Endothelial cell of hepatic sinusoid (primary cell): ENCODE data around the gene IPO8.

Experiments
- in situ Hi-C: cut with HindIII; loops from 2 replicates; pipeline ENCODE4 v1.10.0; 2017; ENCODE audit warnings: low sequenced_read_pairs

The IPO8 gene

GRCh38 chr12:30695199-30696102 is at the start of gene IPO8:
TSS of gene IPO8 (minus strand) at chr12:30695869. CDS start at chr12:30695647, 222 bp downstream.
- in situ Hi-C loops: no loop called here

DNA sequence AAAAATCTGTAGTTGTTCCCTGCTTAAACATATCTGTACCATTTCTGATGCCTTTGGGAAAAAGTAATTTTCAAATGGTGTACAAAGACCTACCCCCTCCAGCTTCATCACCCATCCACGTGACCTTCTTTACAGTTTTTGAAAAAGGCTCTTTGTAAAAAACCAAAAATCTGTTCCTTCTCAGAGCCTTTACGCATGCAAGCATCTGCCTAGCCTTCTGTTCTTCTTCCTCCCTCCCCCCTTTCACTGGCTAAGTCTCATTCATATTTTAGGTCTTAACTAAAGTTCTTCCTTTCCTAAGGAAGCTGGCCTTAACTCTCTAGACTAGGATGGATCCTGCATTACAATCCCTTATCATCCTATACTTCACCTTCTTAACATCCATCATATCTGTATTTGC is 48.7 kb upstream of the IPO8 start:
- in situ Hi-C loops: no loop called here

- in situ Hi-C loops: no loop called here
These were observed 44.6 kb upstream of the IPO8 start for GRCh38 chr12:30740274-30740673.

DNA sequence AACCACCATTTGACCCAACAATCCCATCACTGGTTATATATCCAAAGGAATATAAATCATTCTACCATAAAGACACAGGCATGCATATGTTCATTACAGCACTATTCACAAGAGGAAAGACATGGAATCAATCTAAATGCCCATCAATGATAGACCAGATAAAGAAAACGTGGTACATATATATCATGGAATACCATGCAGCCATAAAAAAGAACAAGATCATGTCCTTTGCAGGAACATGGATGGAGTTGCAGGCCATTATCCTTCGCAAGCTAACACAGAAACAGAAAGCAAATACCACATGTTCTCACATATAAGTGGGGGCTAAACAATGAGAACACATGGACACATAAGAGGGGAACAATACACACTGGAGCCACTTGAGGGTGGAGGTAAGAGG is 43.4 kb upstream of the IPO8 start:
- in situ Hi-C loops: no loop called here

DNA sequence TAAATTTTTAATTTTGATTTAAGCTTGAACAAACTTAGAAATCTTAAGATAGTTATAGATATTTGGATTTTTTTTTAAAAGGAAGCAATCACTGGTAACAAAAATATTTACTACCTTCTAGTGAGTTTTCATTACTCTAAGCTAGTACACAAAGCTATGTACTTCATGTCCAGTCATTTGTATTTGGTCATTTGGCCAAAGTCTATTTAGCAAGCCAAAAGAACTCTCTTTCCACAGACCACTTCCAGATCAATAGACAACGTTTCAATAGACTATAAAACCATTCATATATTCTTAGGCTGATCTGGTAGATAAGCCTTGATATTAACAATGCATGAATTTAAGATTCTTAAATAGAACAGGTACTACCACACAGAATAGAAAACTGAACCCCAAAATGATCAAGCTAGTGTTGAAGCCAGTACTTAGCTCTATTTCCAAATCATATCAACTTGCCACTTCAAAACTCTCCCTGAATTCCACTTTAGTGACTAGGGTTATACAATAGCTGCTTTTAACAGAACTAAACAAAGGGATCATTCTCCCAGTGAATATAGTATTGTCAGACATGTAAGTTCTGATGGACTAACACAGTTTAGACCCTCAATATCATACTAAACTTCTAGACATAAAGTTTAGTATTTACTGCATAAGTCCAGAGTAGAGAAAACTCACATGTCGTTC is 37.4 kb upstream of the IPO8 start:
- in situ Hi-C loops: no loop called here

DNA sequence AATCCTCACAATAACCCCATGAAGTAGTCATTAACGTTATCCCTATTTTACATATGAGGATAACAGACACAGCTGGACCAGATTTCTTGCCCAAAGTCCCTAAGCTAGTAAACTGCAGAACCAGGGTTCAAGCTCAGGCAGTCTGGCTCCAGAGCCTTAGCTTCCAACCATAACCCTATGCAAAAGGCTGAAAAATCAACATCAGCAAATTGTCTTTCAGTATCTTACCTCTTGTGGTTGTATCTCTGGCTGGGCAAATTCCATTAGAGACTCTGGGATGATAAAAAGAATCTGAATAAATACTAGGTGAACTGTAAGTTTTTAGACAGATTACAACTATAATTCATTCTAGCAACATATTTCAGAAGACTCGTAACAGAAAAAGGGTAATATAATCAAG is 34.3 kb upstream of the IPO8 start:
- in situ Hi-C loops: no loop called here

DNA sequence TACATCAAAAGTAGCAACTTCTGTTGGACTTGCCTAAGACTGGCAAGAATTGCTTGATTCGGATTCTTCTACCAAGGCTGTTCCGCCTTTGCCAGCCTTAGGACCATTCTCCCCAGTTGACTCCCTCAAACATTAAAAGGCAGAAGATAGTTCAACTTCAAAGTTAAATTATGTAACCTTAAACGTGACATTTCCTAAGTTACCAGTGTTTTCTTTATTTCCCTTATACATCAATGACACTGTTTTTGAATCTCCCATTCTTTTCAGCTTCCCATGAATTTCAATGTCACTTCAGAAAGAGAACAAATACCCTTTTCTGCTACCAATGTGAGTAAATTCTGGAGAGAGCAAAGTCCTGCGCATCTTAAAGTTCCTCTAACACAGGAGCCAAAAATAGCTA is 33.9 kb upstream of the IPO8 start:
- in situ Hi-C loops: no loop called here

DNA sequence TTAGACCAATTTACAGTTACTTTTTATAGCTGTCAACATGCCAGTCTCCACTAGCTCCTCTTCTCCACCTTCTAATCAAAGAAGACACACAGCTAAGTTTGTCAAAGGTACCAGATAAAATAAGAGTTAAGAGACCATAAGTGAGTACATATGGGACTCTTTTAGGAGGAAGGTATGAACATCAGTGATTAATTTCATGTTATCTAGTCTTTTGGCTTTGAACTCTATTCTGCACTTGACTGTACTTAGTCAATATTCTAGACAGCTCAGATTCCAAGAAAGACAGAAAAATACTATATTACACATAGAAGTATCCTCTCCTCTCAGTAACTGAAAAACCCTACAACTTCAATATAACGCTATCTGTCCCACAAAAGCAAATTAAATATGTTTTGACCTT is 31.0 kb upstream of the IPO8 start:
- in situ Hi-C loops: no loop called here

DNA sequence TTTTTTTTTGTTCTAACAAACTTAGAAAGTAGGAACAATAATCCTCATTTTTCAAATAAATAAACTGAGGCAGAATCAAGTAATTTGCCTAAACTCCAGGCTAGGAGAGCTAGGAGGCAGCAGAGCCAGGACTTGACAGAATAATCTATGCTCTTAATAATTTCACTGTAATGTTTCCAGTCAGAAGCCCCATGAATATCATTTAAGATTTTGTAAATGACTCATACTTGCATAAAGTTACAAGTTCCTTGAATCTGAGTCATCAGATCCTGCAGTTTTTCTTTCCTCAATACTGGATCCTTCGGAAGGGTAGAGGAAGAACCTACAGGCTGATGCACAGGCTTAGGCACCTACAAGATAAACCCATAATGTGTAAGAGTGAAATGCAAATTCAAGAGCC is 30.1 kb upstream of the IPO8 start:
- in situ Hi-C loops: no loop called here

- in situ Hi-C loops: no loop called here
These were observed 23.4 kb upstream of the IPO8 start for GRCh38 chr12:30719060-30719459.

DNA sequence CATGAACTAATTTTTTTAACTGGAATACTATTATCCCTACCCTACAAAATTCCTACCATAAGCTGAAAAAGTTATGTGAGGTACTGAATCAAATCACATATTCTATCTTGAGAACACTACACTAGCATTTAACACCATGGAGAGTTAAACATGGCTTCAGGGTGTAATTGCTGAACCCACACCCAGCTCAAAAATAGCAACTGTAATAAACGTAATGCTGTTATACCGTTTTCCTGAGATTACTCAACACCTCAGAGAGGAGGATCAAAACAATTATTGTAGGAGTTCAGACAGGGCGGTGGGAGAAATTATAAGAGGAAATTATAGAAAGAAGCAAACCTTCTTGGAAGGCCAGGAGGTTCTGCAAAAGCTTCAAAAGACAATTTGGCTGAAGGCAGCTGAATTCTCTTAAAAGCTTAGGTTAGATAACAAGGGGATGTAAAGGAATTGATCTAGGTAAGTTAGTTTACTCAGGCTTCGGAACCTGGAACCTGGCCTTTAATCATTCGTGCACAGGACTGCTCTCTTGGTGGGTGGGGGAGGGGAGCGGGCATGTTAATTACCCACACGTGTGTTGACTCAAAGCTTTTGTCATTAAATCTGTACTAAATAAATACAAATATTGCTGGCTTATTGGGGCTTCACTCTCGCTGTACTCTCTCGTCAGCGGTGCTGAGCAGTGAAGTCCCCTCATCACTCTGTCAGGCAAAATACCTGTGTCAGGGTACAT is 12.1 kb upstream of the IPO8 start:
- in situ Hi-C loops: no loop called here

DNA sequence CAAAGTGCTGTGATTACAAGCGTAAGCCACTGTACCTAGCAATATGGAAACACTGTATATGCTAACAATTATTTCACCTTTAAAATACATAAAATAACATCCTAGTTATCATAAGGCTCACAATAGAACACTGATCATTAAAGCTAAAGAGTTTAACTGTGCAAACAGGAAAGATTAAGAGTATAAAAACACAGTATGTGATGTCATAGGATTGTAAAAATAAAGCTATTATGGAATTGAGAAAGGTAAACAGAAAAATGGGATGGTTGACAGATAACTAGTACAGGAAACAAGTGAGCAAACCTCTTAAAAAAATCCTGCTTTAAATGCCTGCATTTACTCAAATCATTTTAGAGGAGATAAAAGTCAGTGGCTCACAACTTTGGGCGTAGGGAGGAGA is 10.8 kb upstream of the IPO8 start:
- in situ Hi-C loops: no loop called here

DNA sequence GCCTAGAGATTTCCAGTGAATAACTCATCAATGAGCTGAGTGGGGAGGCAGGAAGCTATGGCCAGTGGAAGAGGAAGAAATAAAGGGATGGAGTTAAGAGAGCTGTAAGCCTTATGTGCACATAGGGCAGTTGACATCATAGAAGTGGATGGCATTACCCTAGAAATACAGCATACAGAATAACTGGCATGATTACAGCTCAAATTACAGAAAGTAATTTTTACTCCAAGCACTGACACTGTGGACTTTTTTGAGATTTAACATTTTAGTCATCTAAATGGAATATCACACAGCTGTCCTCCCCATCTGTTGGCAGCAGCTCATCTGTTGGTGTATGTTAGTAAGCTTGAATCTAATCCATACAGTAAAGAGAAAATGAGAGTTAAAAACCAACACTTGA is 5.4 kb upstream of the IPO8 start:
- in situ Hi-C loops: no loop called here

- in situ Hi-C loops: no loop called here
These were observed 4.7 kb upstream of the IPO8 start for GRCh38 chr12:30700216-30700900.

DNA sequence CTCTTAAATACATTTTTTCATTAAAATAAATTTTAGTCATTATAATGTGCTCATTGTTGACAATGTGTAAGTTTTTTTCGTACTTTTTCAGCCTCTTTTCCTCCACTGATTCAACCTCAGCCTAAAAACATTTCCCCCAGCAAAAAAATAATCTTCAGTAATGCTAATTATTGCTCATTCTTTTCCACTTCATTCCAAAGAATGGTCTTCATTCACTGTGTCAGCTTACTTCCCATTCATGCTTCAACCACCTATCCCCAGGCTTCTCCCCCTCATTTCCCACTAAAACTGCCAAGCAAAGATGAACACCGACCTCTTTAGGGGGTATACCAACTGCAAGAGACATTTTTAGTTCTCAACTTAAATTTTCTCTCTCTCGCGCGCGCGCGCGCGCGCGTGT is 2.7 kb upstream of the IPO8 start:
- in situ Hi-C loops: no loop called here

DNA sequence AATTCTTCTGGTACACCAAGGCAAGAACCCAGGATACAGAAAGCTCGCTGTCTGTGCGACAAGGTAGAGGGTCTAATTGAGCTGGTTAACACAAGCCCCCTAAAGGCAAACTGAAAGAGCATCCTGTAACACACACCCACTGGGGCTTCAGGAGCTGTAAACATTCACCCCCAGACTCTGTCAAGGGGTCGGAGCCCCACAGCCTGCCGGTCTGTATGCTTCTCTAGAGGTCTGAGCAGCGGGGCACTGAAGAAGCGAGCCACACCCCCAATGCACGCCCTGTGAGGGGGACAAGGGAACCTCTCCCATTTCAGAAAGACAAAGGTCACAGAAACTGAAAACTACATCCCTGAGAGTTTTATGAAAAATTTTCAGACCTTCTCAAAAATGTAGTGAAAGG is 1.3 kb upstream of the IPO8 start:
- in situ Hi-C loops: no loop called here

DNA sequence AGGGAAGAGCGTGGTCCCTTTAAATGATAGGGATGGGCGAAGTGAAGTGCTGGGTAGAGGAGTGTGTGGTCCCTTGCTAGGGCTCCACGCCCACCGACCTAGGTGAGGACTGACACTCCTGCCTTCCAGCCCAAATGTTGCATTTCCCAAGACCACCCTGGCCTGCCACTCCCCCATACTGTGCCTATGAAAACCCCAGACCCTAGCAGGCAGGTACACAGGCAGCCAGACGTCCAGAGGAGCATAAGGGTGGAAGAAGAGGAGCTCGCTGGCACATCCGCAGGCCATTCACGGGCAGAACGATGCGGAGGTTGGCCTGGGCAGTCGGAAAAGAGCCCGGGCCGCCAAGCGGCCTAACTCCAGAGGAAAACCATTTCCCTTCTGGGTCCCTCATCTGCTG is 817 bp upstream of the IPO8 start:
- in situ Hi-C loops: no loop called here

DNA sequence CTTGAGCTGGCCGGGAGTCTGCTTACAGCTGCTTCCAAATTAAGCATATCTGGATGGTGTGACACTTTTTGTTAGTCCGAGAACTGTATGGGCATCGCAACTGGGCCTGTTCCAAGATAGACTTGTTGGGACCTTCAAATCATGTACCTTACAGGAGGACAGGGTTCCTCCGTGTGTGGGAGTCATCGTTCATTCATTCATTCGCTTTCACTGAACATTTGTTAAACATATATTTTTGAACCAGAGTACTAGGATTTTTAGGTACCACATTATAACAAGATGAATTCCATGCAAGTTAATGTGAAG is 387 bp upstream of the IPO8 start:
- in situ Hi-C loops: no loop called here

- in situ Hi-C loops: no loop called here
These were observed 1.1 kb downstream of the IPO8 start for GRCh38 chr12:30694412-30695198.

DNA sequence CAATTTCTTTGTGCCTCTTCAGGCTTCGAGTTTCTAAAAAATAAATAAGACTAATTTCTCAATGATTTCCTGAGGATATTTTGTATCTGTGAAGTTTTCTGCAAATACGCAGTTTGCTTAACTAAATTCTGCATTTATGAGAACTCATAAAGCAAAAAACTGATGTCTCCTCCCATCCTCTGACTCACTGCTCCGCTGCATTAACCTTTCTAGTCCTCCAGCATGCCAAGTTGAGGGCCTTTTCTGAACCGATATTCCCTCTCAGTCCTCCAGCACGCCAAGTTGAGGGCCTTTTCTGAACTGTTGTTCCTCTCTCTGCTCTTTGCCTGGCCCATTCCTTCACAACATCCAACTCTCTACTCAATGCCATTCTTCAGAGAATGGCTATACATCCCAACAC is 3.2 kb downstream of the IPO8 start:
- in situ Hi-C loops: no loop called here
